B cell (primary cell): Measurements from ENCODE around the gene RCSD1. TPM values are rescaled to one million over a fixed set of nuclear protein-coding genes. Genes with fewer than 3 reads are reported as not detected.

ENCODE experiments used
- ATAC-seq: fragments of 200-7000 bp; cut with Tn5 transposase; one replicate; pipeline ENCODE4 v1.10.0; 2021; ENCODE audit warnings: low read depth, mild to moderate bottlenecking, moderate number of reproducible peaks, moderate library complexity
- CTCF ChIA-PET: fragments of 350-600 bp; sonication (Branson Sonifier 250); formaldehyde crosslinking; loops from one replicate; lab custom pipeline; 2021; ENCODE audit warnings: antibody characterized with exemption, inconsistent platforms; lab: Charles Lee
- POLR2A ChIA-PET: fragments of 350-600 bp; sonication (Branson Sonifier 250); formaldehyde crosslinking; loops from one replicate; lab custom pipeline; 2021; ENCODE audit warnings: antibody characterized with exemption; lab: Charles Lee
- DNase-seq: peaks from one replicate; pipeline ENCODE4 v3.0.0; 2013
- H2AFZ ChIP-seq: 2 replicates; pipeline ENCODE4 v1.6.1; 2012; ENCODE audit warnings: mild to moderate bottlenecking, low read depth, low read length; ENCODE audit not compliant: insufficient read depth, poor library complexity, severe bottlenecking
- H3K27ac ChIP-seq, 2 donors: 1 replicate in 1 of 2; 2 replicates in 1 of 2; pipeline ENCODE4 v1.5.1; 2012 to 2013; ENCODE audit warnings: low read length in 2 of 2, mild to moderate bottlenecking in 2 of 2, moderate library complexity in 1 of 2
- H3K27me3 ChIP-seq, 4 experiments: fragments of 200-600 bp in 1 of 4; sonication (generic) in 1 of 4; replicated peaks in 1 of 4; 1 replicate in 2 of 4; 2 replicates in 2 of 4; pipeline versions ENCODE4 v1.6.1 to v1.7.0; 2013 to 2016; ENCODE audit warnings: low read length in 3 of 4, mild to moderate bottlenecking in 2 of 4, mixed read lengths in 1 of 4, moderate library complexity in 1 of 4; ENCODE audit not compliant: insufficient read depth in 4 of 4, control insufficient read depth in 3 of 4; ENCODE audit errors: control extremely low read depth in 1 of 4
- H3K36me3 ChIP-seq, 2 experiments: replicated peaks in 1 of 2; 1 replicate in 1 of 2; 2 replicates in 1 of 2; pipeline versions ENCODE4 v1.6.1 to v1.7.1; 2013; ENCODE audit warnings: low read length in 1 of 2; ENCODE audit not compliant: insufficient read depth in 2 of 2, control insufficient read depth in 1 of 2; ENCODE audit errors: control extremely low read depth in 1 of 2, extremely low read depth in 1 of 2
- H3K4me1 ChIP-seq, 2 donors: fragments of 200-600 bp in 1 of 2; sonication (generic) in 1 of 2; 1 replicate in 1 of 2; 2 replicates in 1 of 2; pipeline versions ENCODE4 v1.5.1 to v1.6.1; 2013 to 2017; ENCODE audit warnings: low read length in 2 of 2; ENCODE audit not compliant: control insufficient read depth in 2 of 2, insufficient read depth in 2 of 2
- H3K4me2 ChIP-seq: replicated peaks from 2 replicates; pipeline ENCODE3; 2012; ENCODE audit warnings: mild to moderate bottlenecking, low read depth, low read length; ENCODE audit not compliant: poor library complexity, severe bottlenecking
- H3K4me3 ChIP-seq, 5 experiments: fragments of 200-600 bp in 1 of 5; sonication (generic) in 1 of 5; 1 replicate in 3 of 5; 2 replicates in 2 of 5; pipeline versions ENCODE4 v1.5.1 to v1.7.0; 2011 to 2016; ENCODE audit warnings: low read length in 4 of 5, mild to moderate bottlenecking in 4 of 5, low read depth in 2 of 5, control low read depth in 1 of 5, moderate library complexity in 1 of 5; ENCODE audit not compliant: insufficient read depth in 1 of 5; ENCODE audit errors: control extremely low read depth in 1 of 5, extremely low read depth in 1 of 5
- H3K79me2 ChIP-seq: fragments of 200-600 bp; sonication (generic); one replicate; pipeline ENCODE4 v1.6.0; 2016; ENCODE audit warnings: low read length; ENCODE audit not compliant: control insufficient read depth, insufficient read depth
- H3K9ac ChIP-seq: fragments of 200-600 bp; sonication (generic); 2 replicates; pipeline ENCODE4 v1.6.1; 2017; ENCODE audit warnings: mild to moderate bottlenecking, low read length, moderate library complexity
- H3K9me3 ChIP-seq, 3 donors: one replicate each; pipeline versions ENCODE4 v1.6.1 to v1.7.1; 2013; ENCODE audit warnings: low read length in 2 of 3; ENCODE audit not compliant: control insufficient read depth in 2 of 3, insufficient read depth in 1 of 3; ENCODE audit errors: control extremely low read depth in 1 of 3
- H4K20me1 ChIP-seq: 2 replicates; pipeline ENCODE4 v1.6.0; 2012; ENCODE audit warnings: mild to moderate bottlenecking, low read length; ENCODE audit not compliant: insufficient read depth, control insufficient read depth, poor library complexity, severe bottlenecking
- H3K27ac Mint-ChIP-seq: one replicate; pipeline ENCODE4 v1.8.0; 2021; ENCODE audit warnings: mixed read lengths
- H3K27me3 Mint-ChIP-seq: one replicate; pipeline ENCODE4 v1.8.0; 2021; ENCODE audit warnings: mixed read lengths
- H3K4me1 Mint-ChIP-seq: one replicate; pipeline ENCODE4 v1.8.0; 2021; ENCODE audit warnings: mixed read lengths
- H3K4me3 Mint-ChIP-seq: one replicate; pipeline ENCODE4 v1.8.0; 2021; ENCODE audit warnings: mixed read lengths
- H3K9me3 Mint-ChIP-seq: one replicate; pipeline ENCODE4 v1.8.0; 2022; ENCODE audit warnings: mixed read lengths; ENCODE audit not compliant: insufficient read depth
- EZH2 ChIP-seq: IDR thresholded peaks from 2 replicates; pipeline ENCODE4 v1.6.1; 2012; ENCODE audit warnings: borderline replicate concordance, low read depth, mild to moderate bottlenecking, moderate library complexity, low read length; ENCODE audit not compliant: insufficient read depth, poor library complexity, severe bottlenecking
- WGBS: methylation state at CpG from one replicate; pipeline ENCODE4 v1.1.5; 2013; ENCODE audit warnings: missing lambda C conversion rate; ENCODE audit not compliant: insufficient coverage; 5-methylcytosine and 5-hydroxymethylcytosine counted together
- intact Hi-C: fragments of 100-400 bp; cut with micrococcal nuclease; formaldehyde crosslinking; loops from one replicate; pipeline ENCODE4 v1.10.0; 2022
- polyA plus RNA-seq: library from polyadenylated mRNA; depleted of rRNA; stranded (reverse); fragments of >200 nt; gene quantifications from 2 replicates; pipeline ENCODE4 v1.2.3, GENCODE V29; 2012
- total RNA-seq, 2 donors: library from RNA; stranded (reverse); fragments of 120-200 nt in 1 of 2; gene quantifications; 1 replicate in 1 of 2; 2 replicates in 1 of 2; pipeline versions ENCODE4 v1.2.3 to v1.2.4, GENCODE V29; 2013 to 2022
- TF ChIP-seq, protein P1 (sequence below): fragments of 200-600 bp; IDR thresholded peaks from one replicate; pipeline ENCODE4 v1.8.0; 2022; ENCODE audit warnings: antibody characterized with exemption, mild to moderate bottlenecking

Gene RCSD1
- total and polyA plus RNA-seq, 2 donors (not counting 1 experiment from before 2014, with no cell fraction given): 129 to 525 TPM

DNA sequence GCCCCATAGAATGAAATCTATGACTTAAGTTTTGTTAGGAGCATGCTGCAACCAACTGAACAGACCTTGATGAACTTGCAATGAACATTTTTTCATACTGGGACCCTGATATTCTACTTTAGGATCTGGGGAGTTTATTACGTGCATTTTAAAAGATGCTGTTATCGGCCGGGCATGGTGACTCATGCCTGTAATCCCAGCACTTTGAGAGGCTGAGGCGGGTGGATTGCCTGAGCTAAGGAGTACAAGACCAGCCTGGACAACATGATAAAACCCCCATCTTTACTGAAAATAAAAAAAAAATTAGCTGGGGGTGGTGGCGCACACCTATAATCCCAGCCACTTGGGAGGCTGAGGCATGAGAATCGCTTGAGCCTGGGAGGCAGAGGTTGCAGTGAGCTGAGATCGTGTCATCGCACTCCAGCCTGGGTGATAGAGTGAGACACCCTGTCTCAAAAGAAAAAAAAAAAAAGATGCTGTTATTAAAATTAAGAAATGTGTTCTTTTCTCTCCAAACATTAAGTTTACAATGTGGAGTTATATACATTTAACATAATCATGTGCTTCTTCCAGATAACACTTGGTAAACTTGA lies 98.9 kb downstream of the RCSD1 start:
- no peak overlapping the region for H3K4me3 Mint-ChIP-seq
- intact Hi-C loops: no loop called here
- 100% methylated on average over 1 of the region's 8 CpGs for WGBS
- no peak overlapping the region for H3K27ac ChIP-seq
- TF ChIP-seq EZH2: no peak
- TF ChIP-seq, protein P1, sequence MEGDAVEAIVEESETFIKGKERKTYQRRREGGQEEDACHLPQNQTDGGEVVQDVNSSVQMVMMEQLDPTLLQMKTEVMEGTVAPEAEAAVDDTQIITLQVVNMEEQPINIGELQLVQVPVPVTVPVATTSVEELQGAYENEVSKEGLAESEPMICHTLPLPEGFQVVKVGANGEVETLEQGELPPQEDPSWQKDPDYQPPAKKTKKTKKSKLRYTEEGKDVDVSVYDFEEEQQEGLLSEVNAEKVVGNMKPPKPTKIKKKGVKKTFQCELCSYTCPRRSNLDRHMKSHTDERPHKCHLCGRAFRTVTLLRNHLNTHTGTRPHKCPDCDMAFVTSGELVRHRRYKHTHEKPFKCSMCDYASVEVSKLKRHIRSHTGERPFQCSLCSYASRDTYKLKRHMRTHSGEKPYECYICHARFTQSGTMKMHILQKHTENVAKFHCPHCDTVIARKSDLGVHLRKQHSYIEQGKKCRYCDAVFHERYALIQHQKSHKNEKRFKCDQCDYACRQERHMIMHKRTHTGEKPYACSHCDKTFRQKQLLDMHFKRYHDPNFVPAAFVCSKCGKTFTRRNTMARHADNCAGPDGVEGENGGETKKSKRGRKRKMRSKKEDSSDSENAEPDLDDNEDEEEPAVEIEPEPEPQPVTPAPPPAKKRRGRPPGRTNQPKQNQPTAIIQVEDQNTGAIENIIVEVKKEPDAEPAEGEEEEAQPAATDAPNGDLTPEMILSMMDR: no peak
- ChIA-PET POLR2A (no interaction called here), CTCF (interaction anchor here (2.0 kb wide), 1 partner anchor 14 kb away, joined by 6 read pairs; no protein-coding TSS in a partner anchor)
- no peak overlapping the region for H3K9ac ChIP-seq
- H3K36me3 ChIP-seq: peaks cover 0 to 4% of the 10 kb centered on the region in 2 experiments
- H3K79me2 ChIP-seq: peaks cover 75% of the 10 kb centered on the region
- H3K9me3 Mint-ChIP-seq: no peaks in the 10 kb centered on the region
- H3K9me3 ChIP-seq: no peaks in the 10 kb centered on the region
- no peak overlapping the region for H2AFZ ChIP-seq
- H3K4me2 ChIP-seq: no peak overlapping the region
- peaks cover 8 to 12% of the 10 kb centered on the region in 2 donors for H3K4me1 ChIP-seq
- peaks cover 9% of the 10 kb centered on the region for H4K20me1 ChIP-seq
- no peak for ATAC-seq
- no peak overlapping the region for H3K27ac Mint-ChIP-seq
- no peaks in the 10 kb centered on the region for H3K27me3 Mint-ChIP-seq
- no peaks in the 10 kb centered on the region for H3K27me3 ChIP-seq
- H3K4me1 Mint-ChIP-seq: peaks cover 29% of the 10 kb centered on the region
- no peak for DNase-seq
- H3K4me3 ChIP-seq: no peak overlapping the region

DNA sequence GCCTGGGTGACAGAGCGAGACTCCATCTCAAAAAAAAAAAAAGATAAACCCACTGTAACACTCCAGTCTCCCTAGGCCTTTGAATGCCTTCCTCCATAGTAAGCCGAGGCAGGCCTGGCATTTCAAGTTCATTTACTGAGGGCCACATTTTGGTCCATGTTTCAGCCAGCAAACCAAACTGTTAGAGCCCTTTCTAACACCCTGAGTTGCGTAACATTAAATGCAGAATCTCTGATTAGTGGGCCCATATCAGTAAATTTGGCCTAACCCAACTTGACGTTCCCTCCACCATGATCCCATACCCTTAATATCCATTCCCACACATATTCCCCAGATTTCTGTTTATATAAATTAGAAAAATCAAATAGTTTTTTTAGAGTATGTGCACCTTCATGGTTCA lies 104.2 kb downstream of the RCSD1 start:
- TF ChIP-seq EZH2: no peak
- no peak overlapping the region for H3K4me3 ChIP-seq
- H3K9me3 ChIP-seq: no peaks in the 10 kb centered on the region
- no peaks in the 10 kb centered on the region for H3K9me3 Mint-ChIP-seq
- peaks cover 4% of the 10 kb centered on the region for H3K4me1 Mint-ChIP-seq
- H2AFZ ChIP-seq: no peak overlapping the region
- intact Hi-C loops: no loop called here
- DNase-seq (no peak), ATAC-seq (no peak)
- no peak overlapping the region for H3K9ac ChIP-seq
- no peaks in the 10 kb centered on the region for H3K27me3 ChIP-seq
- 100% methylated on average over 2 of the region's 4 CpGs for WGBS
- peaks cover 78% of the 10 kb centered on the region for H3K79me2 ChIP-seq
- no peak overlapping the region for H3K27ac Mint-ChIP-seq
- POLR2A ChIA-PET: no interaction called here
- peaks cover 0 to 7% of the 10 kb centered on the region in 2 experiments for H3K36me3 ChIP-seq
- CTCF ChIA-PET: interaction anchor here (1.4 kb wide), 1 partner anchor 47 kb away, joined by 3 read pairs; no protein-coding TSS in a partner anchor
- no peak overlapping the region for H3K27ac ChIP-seq
- no peak overlapping the region for H3K4me3 Mint-ChIP-seq
- no peaks in the 10 kb centered on the region for H3K27me3 Mint-ChIP-seq
- peaks cover 4% of the 10 kb centered on the region for H4K20me1 ChIP-seq
- H3K4me1 ChIP-seq: no peaks in the 10 kb centered on the region
- no peak overlapping the region for H3K4me2 ChIP-seq
